NK-92 (cell line): ENCODE results near the gene MTTP.

Experiments used
- DNase-seq: peaks from one replicate; lab custom pipeline; 2025; ENCODE audit not compliant: unreplicated experiment; lab: John Stamatoyannopoulos, UW

MTTP gene

DNA sequence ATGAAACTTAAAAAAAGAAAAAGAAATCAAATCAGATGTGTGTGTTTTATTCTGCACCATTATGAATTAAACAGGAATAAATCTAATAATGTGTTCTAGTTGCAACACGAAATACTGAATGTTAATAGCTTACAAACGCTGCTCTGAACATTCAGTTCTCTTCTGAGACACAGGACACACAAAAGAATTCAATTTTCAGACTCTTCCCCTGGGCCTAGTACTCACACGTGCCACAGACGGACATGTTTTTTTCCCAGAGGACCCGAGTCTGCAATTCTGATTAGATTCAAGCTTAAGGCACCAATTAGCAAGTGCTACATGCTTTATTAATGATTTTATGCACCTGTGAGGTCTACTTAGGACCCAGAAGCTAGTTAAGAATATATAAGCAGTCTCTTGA, 62.5 kb downstream of the MTTP start:
- DNase-seq, result no peak

DNA sequence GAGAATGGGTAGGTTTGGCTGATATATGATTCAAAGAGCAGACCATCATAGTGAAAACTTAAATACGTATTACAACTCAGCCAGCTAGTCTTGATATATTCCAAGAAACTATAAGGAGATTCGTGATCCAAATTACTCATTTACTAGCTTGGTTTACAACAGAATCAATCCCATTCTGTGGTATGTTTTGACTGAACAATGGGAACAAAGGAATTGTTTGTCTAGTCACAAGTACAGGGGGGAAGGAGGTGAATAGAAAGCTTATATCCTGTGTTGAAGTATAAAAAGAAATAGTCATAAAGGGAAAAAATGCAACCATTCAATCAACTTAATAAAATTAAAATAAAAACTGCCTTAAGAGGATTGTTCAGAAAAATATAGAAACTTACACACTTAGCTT, 66.1 kb downstream of the MTTP start:
- no peak for DNase-seq

DNA sequence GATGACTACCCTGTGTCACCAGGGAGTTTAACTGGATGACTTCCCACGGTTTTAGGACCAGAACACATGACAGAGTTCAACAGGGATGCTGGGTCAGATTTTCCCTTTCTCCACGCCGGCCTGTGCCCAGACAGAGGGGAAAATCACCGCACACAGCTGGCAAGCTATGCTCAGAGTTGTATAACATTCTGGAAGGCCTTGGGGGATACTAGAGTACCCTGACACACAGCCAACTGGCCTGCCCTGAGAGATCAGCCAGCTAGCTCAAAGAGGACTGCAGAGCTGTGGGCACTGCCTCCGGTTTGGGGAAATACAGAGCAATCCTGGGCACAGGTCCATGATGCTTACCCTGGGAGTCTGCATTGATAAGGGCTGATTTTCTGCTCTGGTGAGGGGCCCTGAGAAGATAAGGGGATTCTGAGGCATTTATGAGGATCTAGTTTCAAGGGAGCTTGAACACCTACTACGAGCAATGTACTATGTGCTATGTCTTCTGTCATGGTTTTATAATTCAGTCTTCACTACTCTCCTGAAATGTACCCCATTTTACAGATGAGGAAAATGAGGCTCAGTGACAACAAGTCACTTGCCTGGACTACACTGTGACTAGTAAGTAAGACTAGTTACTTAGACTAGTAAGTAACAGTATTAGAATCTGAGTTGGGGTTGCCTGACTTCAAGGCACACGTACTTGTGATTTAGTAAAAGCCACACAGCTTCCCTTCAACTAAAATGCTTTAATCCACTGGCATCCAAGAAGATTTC, 68.3 kb downstream of the MTTP start:
- no peak for DNase-seq

DNA sequence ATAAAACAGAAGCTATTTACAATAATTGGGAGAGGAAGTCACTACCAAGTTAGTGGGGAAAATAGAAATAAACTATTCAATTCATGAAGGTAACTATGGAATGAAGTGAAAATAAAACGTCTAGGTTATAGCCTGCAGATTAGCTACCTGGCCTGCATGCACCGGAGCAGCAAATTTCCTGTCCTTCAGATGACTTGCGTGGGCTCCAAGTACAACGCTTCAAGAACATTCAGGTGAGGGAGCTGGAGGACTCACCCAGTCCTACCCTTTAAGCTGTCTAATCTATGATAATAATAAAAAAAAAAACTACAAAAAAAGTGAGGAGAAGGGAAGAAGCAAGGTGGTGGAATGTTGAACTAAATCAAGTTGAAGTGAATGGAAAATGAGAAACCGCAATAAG, 69.8 kb downstream of the MTTP start:
- DNase-seq, result no peak

DNA sequence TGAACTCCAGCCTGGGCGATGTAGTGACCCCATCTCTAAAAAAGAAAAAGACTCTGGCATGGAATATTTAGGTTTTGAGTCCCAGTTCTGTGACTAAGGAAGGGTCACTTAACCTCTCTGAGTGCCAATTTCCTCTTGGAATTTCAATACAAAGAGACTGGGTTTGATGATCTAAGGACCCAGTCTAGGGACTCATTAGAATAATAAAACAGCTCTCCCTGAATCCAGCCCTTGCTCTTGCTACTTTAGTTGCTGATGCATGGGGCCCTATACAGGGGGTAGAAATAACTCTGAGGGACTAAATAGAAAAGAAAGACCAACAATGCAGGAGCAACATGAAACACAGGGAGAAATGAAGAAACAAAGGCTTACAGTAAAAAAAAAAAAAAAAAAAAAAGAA, 70.4 kb downstream of the MTTP start:
- no peak for DNase-seq

DNA sequence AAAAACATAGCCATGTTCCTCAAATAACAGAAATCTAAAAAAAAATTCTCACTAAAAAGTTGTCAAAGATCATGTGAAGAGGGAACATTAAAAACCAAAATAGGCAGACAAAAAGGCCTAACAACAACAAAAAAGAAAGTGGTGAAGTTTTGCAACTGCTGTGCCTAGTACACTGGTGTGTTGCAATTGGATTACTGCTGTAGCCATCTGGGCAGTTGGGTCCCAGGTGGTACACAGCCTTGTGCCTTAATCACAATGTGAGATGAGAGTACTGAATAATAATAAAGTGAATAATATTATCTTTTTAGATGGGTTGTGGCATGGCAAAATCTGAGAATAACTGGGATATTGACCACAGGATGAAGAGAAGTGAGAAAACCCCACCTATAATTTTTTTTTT, 71.0 kb downstream of the MTTP start:
- no peak for DNase-seq

DNA sequence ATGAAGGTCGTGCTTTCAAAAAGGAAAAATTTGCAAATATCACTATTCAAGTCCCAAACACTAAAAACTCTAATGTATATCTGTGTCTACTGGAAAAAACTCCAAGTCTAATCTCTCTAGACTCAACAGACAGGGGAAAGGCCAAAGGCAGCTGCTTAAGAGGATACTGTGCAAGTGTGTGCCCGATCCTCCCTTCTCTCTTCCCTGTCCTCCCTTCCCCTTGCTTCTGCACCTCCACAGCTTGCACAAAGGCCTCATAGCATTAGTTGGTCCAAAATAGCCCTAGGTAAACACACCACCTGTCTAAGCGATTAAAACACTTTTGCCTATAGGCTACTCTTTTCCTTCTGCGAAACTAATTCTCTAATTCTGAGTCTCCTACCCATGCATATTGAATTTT, 72.4 kb downstream of the MTTP start:
- DNase-seq, result no peak

DNA sequence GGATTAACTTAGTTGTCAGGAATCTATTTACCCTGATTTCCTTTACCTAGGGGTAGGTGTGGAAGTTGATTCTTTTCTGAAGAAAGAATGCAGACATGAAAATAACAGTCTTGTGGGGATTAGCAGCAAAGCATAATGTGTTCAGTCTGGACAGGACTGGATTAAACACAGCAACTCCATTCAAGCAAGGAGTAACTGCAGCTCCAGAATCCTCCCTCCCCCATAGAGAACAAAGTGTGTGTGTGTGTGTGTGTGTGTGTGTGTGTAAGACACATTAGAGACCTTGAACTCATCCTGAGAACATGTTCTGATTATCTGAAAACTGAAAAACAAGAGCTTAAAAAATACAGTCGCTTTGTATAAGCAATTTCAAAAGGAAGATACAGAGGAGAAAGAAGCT, 73.7 kb downstream of the MTTP start:
- DNase-seq, result no peak

DNA sequence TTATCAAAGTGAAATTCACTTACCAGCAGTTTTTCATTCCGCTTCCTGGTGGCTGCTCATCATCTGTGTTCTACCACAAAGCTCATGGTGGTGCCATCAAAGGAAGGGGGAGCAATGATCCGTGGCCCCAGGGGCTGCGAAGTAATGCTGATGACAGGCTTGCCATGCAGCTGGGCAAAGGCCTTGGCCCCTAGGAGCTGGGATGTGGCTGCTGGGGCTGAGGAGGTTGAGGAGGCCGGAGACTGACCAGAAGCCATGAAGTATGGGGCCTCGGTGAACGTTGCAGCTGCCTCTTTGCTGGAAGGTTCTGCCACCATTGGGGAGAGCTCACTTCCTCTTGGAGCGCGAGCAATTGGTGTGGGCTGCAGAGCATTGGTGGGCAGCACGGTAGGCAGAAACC, 74.6 kb downstream of the MTTP start:
- no peak for DNase-seq

DNA sequence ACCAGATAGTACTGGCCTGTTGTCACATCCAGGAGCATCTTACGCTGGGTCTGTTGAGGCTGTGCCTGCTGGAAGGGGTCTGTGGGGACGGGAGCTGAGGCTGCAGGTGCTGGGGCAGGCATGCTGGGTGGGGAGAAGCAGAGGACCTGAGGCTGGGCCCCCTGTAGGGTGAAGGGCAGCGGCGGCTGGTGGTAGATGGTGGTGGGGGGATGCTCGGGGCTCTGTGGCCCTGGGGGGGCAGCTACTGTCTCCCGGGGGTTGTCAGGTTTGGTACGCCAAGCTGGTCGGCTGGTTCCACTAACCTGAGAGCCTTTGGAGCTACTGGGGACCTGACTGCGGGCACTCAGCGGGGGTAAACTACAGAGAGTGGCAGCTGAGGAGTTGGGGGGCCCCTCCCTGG, 75.2 kb downstream of the MTTP start:
- no peak for DNase-seq

DNA sequence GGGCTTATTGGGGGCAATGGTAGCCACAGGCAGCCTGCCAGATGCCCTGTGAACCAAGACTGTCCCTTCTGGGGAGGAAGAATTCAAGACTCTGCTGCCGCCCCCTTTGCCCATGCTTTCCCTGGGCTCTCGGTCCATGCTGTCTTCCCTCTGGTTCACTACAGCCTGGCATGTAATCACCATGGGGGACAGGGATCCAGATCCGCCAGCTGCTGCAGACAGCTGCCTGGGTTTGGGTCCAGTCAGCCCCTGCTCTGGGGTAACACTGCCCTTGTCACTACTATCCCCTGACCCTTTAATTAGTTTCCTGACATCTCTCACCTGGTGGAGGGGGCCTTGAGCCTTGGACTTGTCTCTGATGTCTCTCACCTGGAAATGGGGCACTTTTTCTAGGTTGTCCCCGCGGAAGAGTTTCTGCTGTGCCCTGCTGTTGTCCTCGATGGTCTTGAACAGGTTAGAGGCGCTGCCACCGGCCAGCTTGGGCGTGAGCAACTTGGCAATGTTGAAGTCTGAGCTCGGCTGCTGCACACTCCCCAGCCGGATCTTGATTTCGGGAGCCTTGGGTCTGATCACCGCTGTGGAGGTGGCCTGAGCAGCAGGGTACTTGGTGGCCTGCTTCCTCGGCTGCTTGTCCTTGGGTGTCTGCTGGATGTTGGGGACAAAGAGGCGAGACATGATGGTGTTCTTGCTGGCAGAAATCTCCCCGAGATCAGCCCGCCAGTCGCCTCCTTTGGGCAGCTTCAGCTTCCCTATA, 76.6 kb downstream of the MTTP start:
- DNase-seq, result no peak

DNA sequence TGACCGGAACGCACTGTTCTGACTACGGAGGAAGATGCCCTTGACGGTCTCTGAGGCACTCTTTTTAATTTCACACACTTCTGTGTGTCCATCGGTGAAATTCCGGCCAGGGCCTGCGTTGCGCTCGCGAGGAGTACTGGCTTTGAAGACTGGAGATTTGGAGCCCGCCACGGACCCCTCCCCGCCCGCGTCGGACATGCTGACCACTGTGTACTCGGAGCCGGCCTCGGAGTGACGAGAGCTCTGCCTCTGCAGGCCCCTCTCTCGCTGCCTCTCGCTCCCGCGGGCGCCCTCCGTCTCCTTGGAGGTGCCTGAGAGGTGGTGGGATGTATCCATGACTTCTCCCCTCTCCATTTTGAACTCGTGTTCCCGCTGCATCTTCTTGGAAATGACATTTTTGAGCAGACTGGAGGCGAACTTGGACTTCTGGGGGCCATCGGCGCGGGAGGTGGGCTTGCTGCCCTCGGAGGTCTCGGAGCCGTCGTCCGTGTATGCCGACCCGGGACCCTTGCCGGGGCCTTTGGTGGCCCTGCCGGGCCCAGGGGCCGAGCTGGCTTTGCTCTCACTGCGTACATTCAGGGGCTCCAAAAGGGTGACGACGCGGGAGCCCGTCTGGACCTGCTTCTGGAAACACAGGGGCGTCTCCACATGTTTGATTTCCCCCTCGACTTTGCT, 77.3 kb downstream of the MTTP start:
- DNase-seq, result no peak

DNA sequence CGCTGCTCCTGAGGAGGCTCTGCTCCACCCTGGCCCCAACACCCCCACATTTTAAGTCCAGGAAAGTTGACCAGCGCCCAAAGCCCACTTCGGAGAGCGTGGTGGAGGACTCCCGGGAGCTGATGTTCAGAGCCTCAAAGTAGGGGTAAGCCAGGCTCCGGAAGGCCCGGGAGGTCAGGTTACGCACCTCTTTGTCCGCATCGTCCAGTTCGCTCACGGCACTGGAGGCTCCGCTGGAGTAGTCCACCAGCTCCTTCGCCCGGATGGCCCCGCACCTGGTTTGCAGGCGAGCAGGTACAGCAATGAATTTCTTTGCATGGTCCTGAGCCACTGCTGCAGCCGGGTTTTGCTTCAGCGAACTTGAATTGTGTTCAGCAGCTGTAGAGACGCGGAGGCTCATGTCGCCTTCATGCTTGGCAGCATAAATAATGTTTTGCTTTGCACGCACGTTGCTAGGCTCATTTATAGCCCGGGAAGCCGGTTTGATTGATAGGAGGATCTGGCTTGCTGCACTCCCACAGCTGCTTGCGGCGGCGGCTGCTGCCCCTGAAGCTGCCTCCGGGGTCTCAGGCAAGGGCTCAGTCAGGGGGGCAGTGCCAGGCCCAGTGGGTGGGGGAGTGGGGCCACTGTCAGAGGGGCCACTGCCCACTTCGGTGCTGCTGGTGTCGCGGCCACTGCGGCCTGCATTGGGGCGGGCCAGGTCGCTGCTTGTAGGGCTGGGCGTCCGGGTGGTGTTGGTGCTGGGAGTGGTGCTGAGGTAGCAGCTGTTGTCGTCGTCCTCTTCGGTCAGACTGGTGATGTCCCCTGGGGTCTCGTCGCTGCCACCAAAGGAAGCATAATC, 78.2 kb downstream of the MTTP start:
- no peak for DNase-seq

DNA sequence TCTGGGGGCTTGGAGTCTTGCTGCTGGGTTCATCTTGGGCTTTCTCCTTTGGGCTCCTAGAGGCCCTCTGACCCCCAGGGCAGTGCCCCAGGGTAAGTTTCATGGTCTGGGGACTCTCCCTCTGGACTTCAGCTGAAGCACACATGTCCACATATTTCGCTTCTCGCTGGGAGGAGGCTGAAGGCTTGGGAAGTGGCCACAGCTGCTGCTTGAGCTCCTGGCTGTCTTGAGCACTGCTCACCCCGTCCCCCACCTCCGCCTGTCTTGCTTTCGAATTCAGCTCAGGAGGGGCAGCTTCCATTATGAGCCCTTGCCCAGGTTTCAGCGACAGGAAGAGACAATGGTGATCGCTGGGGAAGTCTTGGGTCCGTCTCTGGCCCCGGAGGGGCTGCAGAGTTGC, 79.3 kb downstream of the MTTP start:
- no peak for DNase-seq

DNA sequence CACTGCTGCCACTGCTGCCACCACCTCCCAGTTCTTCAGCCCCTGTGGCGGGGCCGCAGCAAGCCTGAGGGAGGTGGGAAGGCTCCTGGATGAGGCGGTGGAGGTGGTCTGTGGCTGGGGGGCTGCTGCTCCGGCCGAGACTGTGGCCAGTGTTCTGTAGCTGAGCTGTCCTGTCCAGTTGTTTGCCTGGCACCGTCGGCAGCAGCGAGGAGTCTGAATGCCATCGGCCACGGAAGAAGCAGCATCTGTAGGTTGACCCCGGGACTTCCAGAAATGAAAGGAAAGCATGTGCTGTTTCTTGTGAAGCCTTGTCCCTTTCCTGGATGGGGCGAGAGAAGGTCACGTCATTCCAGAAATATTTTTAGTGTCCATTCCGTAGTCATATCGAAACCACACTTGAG, 79.7 kb downstream of the MTTP start:
- no peak for DNase-seq

DNA sequence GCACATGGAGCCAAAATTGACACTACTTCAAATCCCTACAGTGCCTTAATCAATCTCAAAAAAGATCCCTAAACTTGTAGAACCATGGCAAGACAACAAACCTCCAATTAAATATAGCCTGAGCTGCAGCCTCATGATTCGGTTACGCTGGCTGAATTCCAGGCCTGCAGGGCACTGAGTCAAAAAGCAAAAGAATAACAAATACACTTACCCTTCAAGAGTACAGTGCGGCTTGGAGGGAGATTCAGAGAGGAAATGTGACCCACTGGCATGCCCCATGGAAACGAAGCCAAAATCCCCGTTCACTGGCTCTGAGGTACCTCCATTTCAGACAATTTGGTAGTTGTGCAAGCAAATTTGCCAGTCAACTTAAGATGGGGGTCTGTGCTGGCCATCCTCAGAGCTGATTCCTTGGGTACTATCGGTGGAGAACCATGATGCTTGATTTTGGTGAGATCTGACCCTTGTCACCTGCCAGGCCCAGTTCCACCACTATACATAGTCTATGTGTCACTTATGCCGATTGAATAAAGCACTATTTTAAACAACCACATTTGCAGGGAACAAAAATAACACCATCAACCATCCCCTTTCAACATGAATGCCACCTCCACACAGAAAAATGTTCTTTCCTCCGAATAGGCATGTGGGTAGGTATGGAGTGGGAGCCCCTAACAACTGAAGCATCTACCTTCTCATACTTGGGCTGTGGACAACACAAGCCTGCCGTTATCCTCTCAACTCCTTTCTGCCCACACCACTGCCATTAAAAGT, 80.9 kb downstream of the MTTP start:
- no peak for DNase-seq

DNA sequence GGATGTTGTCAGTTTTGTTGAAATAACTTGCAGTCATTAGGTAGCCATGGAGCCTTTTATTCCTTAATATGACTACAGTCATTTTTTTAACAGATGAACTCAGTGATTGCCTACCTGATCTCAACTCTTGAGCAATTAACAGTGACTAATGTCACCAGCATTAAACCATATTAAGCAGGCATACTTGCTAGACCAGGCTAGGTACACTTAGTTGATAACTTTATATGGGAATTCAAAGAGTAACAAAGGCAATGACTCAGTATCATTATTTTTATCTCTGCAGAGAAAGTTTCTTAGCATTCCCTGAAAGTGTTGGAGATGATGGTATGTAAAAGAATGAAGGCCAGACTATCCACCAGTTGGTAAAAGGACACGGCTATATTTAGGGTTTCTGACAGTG, 83.2 kb downstream of the MTTP start, which contains the start of gene C4orf54:
C4orf54 (minus strand) TSS at position 31 of the 400 bp plus-strand sequence. CDS start 3,180 bp downstream, outside the sequence.
- DNase-seq, result no peak

DNA sequence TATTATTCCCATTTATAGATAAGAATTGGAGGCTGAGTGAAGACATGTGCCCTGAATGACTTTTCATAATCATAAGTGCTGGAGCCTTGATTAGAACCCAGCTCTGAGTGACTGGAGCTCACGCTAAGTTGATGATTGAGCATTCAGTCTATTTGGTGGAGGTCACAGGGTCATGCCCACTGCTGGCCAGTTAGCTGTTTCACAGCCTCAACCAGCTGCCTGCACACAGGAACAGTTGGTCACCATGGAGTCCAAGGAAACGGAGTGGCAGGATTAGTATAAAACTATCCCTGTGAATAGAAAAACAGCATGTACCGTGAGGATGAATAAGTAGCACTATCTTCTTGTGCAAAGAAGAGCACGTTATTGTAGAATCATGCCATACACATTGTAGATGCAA, 84.0 kb downstream of the MTTP start:
- DNase-seq, result no peak

DNA sequence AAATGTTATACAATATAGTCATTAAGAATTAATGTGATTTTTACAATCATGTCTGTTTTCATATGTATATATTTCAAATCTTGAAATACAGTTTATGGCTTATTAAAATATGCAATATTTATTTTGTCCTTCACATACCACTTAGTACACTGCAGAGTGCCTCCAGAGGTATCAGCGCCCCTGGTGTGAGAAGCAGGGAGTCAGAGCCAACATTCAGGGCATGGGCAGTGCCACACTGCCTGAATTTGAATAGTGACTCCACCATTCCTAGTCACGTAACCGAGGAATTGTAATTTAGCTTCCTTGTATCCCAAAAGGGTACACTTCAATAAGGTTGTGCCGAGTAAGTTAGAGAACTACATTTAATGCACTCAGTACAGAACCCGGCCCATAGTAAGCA, 87.3 kb downstream of the MTTP start:
- DNase-seq, result no peak

DNA sequence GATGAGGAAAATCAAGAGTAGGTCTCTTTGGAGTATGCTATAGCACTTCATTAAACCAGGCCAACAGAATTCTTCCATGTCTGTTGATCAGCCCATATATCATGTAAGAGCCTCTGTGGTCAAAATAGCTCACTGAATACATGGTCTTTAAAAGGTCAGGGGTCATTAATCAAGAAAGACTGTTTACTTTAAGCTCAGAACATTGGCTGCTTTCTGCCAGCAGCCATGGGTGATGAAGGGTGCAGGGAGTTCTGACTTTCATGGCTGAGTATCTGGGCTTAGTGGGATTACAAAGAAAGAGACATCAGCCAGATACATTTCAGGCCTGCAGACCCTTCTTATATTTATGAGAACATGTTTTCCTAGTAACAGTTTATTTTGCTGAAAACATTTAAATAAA, 90.1 kb downstream of the MTTP start:
- DNase-seq, result no peak
